ENCODE data around the gene ALKBH4.

The ALKBH4 gene

DNA sequence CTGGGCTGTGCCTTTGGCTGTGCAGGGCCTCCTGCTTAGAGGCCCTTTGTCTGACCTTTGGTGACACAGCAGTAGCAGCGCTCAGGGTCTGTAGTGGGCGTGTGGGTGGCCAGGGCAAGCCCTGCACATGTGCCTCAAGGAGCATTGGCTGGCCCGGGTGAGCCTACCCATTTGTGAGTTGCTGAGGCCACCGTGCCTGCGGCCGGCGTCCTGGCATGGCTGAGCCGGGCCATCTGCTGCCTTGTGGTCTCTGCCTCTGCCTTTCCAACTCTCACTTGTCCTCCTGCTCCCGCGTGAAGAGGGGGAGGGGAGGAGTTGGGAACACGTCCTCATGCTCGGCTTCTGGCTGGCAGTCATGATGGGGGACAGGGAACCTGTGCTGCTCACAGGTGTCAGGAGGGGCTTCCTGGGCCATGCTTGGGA is 40.5 kb downstream of the ALKBH4 start:
- no peak for TF ChIP-seq ZFX (IDR thresholded peaks at IDR 0.05)
- TF ChIP-seq, protein P1, sequence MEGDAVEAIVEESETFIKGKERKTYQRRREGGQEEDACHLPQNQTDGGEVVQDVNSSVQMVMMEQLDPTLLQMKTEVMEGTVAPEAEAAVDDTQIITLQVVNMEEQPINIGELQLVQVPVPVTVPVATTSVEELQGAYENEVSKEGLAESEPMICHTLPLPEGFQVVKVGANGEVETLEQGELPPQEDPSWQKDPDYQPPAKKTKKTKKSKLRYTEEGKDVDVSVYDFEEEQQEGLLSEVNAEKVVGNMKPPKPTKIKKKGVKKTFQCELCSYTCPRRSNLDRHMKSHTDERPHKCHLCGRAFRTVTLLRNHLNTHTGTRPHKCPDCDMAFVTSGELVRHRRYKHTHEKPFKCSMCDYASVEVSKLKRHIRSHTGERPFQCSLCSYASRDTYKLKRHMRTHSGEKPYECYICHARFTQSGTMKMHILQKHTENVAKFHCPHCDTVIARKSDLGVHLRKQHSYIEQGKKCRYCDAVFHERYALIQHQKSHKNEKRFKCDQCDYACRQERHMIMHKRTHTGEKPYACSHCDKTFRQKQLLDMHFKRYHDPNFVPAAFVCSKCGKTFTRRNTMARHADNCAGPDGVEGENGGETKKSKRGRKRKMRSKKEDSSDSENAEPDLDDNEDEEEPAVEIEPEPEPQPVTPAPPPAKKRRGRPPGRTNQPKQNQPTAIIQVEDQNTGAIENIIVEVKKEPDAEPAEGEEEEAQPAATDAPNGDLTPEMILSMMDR (conservative IDR thresholded peaks at IDR 0.05) = no peak
- no peak overlapping the region for H3K27ac ChIP-seq

DNA sequence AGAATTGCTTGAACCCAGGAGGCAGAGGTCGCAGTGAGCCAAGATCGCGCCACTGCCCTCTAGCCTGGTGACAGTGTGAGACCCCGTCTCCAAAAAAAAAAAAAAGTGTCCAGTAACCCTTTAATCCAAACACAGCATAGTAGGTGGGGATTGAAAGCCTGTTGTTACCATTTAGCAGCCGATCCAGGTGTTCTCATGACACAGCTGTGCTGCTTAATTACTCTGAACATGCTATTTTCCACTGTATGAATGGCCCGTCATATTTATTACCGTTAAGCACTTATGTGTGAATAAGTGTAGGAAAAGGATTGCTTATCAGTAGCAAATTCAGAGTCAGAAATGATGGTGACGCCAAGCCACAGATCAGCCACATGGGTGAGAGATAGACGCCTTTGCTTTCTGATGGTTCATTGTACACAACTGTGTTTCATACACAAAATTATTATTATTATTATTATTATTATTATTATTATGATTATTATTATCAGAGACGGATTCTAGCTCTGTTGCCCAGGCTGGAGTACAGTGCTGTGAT is 42.9 kb downstream of the ALKBH4 start:
- no peak for TF ChIP-seq ZFX (IDR thresholded peaks at IDR 0.05)
- TF ChIP-seq, protein P1 (conservative IDR thresholded peaks at IDR 0.05) = no peak

DNA sequence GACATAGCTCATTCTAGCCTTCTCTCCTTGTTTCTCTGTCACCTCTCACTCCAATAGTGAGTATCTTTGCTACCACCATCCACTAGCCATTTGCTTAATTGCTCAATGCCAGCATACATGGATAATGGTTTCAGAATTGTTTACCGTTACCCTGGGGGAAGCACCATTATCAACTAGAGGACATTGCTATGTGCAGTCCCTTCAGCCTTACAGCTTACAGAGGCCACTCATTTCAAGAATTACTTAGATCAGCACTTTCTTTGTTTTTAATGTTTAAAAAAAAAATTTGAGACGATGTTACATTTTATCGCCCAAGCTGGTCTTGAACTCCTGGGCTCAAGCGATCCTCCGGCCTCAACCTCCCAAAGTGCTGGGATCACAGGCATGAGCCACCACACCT is 46.1 kb downstream of the ALKBH4 start:
- TF ChIP-seq ZFX (IDR thresholded peaks at IDR 0.05) = no peak
- TF ChIP-seq, protein P1 (conservative IDR thresholded peaks at IDR 0.05) = no peak
- H3K27ac ChIP-seq = no peak overlapping the region

More for the DNA sequence above, 42.9 kb downstream of the ALKBH4 start:
- no peak overlapping the region for H3K27ac ChIP-seq

DNA sequence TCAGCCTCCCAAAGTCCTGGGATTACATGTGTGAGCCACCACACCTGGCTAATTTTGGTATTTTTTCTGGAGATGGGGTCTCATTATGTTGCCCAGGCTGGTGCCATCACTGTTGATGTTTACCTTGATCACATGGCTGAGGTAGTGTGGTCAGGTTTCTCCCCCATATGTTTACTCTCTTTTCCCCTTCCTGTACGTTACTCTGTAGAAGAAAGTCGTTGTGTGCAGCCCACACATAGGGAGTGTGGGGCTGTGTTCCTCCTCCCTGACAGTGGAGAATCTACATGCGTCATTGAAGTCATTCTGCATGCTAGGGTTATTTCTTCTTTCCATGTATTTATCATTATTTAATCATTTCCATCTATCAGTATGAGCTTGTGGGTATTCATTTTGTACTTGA is 47.6 kb downstream of the ALKBH4 start:
- H3K27ac ChIP-seq = peak overlapping the region; percentile 79
- TF ChIP-seq ZFX (IDR thresholded peaks at IDR 0.05) = no peak
- TF ChIP-seq, protein P1 (conservative IDR thresholded peaks at IDR 0.05) = no peak

DNA sequence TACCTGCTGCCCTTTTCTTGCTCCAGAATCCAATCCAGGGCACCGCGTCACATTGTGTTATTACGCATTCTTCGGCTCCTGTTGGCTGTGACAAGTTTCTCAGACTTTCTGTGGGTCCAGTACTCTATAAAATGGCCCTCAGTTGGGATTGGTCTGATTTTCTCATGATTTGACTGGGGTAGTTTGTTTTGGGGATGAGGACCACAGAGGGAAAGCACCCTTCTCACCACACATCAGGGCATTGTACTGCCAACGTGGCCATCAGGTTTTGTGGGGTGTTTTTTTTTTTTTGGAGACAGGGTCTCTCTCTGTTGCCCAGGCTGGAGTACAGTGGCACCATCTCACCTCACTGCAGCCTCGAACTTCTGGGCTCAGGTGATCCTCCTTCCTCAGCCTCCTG is 48.3 kb downstream of the ALKBH4 start:
- peak overlapping the region; percentile 79 for H3K27ac ChIP-seq
- TF ChIP-seq, protein P1 (conservative IDR thresholded peaks at IDR 0.05) = no peak
- TF ChIP-seq ZFX (IDR thresholded peaks at IDR 0.05) = no peak

DNA sequence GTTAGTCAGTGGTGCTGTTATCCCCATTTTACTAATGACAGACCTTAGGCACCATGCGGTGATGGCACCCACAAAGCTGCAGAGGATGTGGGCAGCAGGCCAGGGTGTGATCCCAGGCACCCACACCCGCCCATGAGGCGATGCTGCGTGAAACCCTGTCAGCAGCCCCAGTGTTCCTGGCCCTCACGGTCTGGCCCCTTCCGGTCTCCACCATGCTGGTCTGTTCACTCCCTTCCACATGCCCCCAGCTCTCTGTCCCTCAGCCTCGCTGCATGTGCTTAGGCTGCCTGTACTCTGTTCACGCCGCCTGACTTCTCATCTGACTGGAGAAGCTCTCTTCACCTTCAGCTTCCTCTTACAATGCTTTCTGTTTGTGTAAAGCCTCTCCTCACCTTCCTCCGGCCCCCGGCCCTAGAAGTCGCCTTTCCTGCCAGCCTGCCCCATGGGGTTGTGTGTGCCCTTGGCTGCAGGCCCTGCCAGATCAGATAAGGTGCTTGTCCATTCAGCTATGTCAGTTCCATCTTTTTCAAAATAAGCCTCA is 48.9 kb downstream of the ALKBH4 start:
- no peak for TF ChIP-seq ZFX (IDR thresholded peaks at IDR 0.05)
- TF ChIP-seq, protein P1 (conservative IDR thresholded peaks at IDR 0.05) = no peak
- H3K27ac ChIP-seq = peak overlapping the region; percentile 79

DNA sequence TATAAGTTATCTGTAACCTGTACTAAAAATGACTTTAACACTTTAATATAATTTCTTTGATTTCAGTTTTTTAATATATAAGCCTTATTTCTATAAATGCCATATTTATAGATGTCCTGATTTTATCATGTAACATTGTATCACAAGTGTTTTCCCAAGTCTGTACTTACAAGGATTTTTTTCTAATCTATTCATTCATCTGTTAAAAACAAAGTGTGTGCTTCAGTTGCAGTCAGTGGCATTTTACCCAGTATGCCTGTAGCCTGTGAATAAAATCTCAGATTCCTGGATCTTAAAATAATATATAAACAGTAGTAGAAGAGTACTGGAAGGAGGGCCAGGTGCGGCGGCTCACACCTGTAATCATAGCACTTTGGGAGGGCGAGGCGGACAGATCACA is 51.1 kb downstream of the ALKBH4 start:
- H3K27ac ChIP-seq = no peak overlapping the region
- TF ChIP-seq ZFX (IDR thresholded peaks at IDR 0.05) = no peak
- TF ChIP-seq, protein P1 (conservative IDR thresholded peaks at IDR 0.05) = no peak
